RWPE2 (cell line): ENCODE results near the gene DAAM2.

Source experiments
- ATAC-seq: fragments of 200-7000 bp; cut with Tn5 transposase; 3 replicates; pipeline ENCODE4 v1.9.1; 2021; ENCODE audit warnings: low read depth
- DNase-seq: peaks from one replicate; pipeline ENCODE4 v3.0.0-alpha.2; 2020; ENCODE audit warnings: low spot score
- H3K27ac ChIP-seq: fragments of 450-650 bp; 2 replicates; pipeline ENCODE4 v1.5.1; 2017; ENCODE audit warnings: mild to moderate bottlenecking; ENCODE audit not compliant: poor library complexity, severe bottlenecking
- H3K27me3 ChIP-seq: fragments of 250-450 bp; sonication (Bioruptor Pico); 2 replicates; pipeline ENCODE4 v1.5.1; 2021; ENCODE audit warnings: mild to moderate bottlenecking, moderate library complexity; ENCODE audit not compliant: insufficient read depth, poor library complexity, severe bottlenecking
- H3K36me3 ChIP-seq: fragments of 250-450 bp; sonication (Bioruptor Pico); 2 replicates; pipeline ENCODE4 v1.5.1; 2020; ENCODE audit warnings: low read depth, mild to moderate bottlenecking, moderate library complexity
- H3K4me1 ChIP-seq: fragments of 250-450 bp; sonication (Bioruptor Pico); 2 replicates; pipeline ENCODE4 v1.5.1; 2021; ENCODE audit warnings: mild to moderate bottlenecking, moderate library complexity; ENCODE audit not compliant: insufficient read depth, poor library complexity, severe bottlenecking
- H3K4me3 ChIP-seq: fragments of 250-450 bp; sonication (Bioruptor Pico); 2 replicates; pipeline ENCODE4 v1.5.1; 2021; ENCODE audit warnings: mild to moderate bottlenecking, moderate library complexity; ENCODE audit not compliant: severe bottlenecking
- H3K9me3 ChIP-seq: fragments of 250-450 bp; sonication (Bioruptor Pico); 2 replicates; pipeline ENCODE4 v1.5.1; 2021; ENCODE audit warnings: mild to moderate bottlenecking, moderate library complexity; ENCODE audit not compliant: severe bottlenecking
- TF ChIP-seq, protein P1 (sequence below): fragments of 450-650 bp; IDR thresholded peaks from one replicate; pipeline ENCODE4 v1.5.1; 2017; ENCODE audit warnings: mild to moderate bottlenecking, moderate library complexity; ENCODE audit not compliant: poor library complexity, severe bottlenecking

DAAM2 gene

DNA sequence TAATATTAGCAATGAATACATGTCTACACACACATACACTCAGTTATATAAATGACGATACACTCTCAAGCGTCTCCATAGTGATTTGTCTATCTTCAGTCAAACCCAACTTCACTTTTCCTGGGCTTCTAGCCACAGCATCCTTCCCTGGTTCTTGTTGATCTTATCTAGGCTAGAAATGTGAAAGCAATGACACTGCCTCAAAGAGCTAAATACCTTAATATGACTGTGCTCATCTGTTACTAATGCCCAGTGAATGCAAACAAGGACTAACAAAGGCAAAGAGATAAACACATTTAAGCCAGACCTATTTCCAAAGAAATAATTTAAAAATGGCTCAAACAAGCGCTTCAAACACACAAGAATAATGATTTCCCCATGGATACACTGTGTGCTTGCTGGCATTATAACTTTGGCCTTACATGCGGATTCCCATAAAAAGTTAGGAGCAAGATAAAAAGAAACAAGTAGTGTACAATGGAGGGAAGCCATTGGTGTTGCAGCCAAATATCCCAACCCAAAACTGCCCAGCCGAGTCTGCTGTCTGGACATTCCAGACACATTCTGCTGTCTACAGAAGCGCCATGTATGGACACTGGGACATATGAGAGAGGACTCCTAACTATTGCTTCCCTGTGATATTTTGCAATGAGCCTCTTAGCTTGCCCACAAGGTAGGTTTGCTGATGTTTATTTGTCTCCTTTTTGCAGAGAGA lies 19.5 kb upstream of the DAAM2 start:
- no peak overlapping the region for H3K4me3 ChIP-seq
- H3K9me3 ChIP-seq, result no peaks in the 10 kb centered on the region
- ATAC-seq, result no peak
- TF ChIP-seq, protein P1, sequence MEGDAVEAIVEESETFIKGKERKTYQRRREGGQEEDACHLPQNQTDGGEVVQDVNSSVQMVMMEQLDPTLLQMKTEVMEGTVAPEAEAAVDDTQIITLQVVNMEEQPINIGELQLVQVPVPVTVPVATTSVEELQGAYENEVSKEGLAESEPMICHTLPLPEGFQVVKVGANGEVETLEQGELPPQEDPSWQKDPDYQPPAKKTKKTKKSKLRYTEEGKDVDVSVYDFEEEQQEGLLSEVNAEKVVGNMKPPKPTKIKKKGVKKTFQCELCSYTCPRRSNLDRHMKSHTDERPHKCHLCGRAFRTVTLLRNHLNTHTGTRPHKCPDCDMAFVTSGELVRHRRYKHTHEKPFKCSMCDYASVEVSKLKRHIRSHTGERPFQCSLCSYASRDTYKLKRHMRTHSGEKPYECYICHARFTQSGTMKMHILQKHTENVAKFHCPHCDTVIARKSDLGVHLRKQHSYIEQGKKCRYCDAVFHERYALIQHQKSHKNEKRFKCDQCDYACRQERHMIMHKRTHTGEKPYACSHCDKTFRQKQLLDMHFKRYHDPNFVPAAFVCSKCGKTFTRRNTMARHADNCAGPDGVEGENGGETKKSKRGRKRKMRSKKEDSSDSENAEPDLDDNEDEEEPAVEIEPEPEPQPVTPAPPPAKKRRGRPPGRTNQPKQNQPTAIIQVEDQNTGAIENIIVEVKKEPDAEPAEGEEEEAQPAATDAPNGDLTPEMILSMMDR, result no peak
- DNase-seq, result no peak
- H3K4me1 ChIP-seq, result no peaks in the 10 kb centered on the region
- no peaks in the 10 kb centered on the region for H3K27me3 ChIP-seq
- no peaks in the 10 kb centered on the region for H3K36me3 ChIP-seq
- no peak overlapping the region for H3K27ac ChIP-seq

DNA sequence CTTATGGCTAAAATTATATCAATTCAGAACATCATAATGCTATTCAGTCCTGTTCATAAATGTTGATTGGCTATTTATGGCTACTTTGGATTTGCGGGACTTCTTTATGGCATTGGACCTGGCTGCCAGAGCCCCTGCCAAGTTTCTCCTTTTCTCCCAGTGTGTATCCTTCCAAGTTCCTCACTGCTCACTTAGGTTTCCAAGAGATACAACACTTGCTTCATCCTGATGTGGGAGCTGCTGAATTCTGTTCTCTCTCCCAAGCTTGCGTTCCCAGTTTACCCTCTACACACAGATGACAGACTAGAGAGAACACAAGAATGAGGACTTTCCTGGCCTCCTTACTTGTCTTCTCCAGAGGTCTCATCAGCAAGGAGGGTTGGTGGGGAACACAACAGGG lies 18.4 kb upstream of the DAAM2 start:
- TF ChIP-seq, protein P1, result no peak
- H3K9me3 ChIP-seq, result no peaks in the 10 kb centered on the region
- no peak overlapping the region for H3K4me3 ChIP-seq
- H3K27me3 ChIP-seq, result no peaks in the 10 kb centered on the region
- no peak for ATAC-seq
- H3K27ac ChIP-seq, result no peak overlapping the region
- H3K4me1 ChIP-seq, result no peaks in the 10 kb centered on the region
- no peak for DNase-seq
- H3K36me3 ChIP-seq, result no peaks in the 10 kb centered on the region

DNA sequence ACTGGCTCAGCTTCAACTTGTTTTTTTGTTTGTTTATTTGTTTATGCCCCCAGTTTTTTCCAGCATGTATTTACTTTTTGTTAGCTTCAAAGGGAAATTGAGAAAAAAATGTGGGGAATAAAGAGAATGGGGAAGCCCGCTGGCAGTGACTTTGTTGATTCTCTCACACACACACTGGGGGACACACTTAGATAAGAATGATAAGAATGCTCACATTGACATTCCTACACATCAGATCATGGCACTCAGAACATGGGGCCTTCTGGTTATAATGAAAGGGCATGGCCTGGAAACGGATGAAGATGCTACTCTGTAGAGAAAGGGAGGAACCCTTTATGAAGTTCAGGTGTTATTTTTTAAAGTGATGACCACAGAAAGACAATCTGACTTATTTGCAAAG lies 15.6 kb upstream of the DAAM2 start:
- TF ChIP-seq, protein P1, result no peak
- no peak overlapping the region for H3K27ac ChIP-seq
- no peak overlapping the region for H3K4me3 ChIP-seq
- no peaks in the 10 kb centered on the region for H3K9me3 ChIP-seq
- no peaks in the 10 kb centered on the region for H3K27me3 ChIP-seq
- ATAC-seq (no peak), DNase-seq (no peak)
- H3K4me1 ChIP-seq, result no peaks in the 10 kb centered on the region
- H3K36me3 ChIP-seq, result no peaks in the 10 kb centered on the region

DNA sequence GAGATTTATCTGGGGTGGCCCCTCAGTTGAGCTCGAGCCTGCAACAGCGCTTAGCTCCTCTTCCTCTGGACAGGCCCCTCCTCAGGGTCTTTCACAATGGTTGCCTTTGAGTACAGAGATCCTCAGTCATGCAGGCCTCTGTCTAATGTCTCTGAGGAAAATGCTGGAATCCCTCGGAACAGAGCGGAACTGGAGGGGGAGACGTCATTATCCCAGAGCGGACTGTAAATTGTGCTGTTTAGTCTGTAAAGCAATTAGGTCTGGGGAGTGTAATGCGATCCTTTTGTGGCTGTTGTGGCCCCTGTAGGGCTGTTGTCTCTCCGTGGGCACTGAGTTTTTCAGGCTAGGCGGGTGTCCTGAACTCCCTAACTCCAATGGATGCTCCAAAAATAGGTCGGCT lies 15.0 kb upstream of the DAAM2 start:
- ATAC-seq (no peak), DNase-seq (no peak)
- H3K27ac ChIP-seq, result no peak overlapping the region
- no peaks in the 10 kb centered on the region for H3K27me3 ChIP-seq
- no peaks in the 10 kb centered on the region for H3K9me3 ChIP-seq
- TF ChIP-seq, protein P1, result no peak
- no peaks in the 10 kb centered on the region for H3K36me3 ChIP-seq
- no peak overlapping the region for H3K4me3 ChIP-seq
- H3K4me1 ChIP-seq, result no peaks in the 10 kb centered on the region

DNA sequence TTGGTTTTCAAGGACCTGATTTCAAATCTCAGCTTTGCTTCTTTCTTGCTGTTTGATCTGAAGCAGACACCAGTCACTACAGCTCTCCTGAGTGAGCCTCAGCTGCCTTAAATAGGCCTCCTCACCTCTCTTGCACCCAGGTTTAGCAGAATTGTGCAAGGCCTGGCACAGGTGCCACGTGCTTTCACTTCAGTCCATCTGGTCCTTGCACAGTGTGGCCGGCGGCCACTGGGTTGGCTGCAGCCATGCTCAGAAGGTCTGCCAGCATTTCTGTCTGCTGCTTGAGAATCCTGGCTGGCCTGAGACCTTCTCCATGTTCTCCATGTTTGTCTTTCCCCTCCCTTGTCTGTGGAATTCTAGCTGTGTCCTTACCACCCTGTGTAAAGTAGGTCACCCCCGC lies 14.5 kb upstream of the DAAM2 start:
- TF ChIP-seq, protein P1, result no peak
- no peaks in the 10 kb centered on the region for H3K4me1 ChIP-seq
- ATAC-seq (no peak), DNase-seq (no peak)
- H3K27me3 ChIP-seq, result no peaks in the 10 kb centered on the region
- H3K9me3 ChIP-seq, result no peaks in the 10 kb centered on the region
- H3K4me3 ChIP-seq, result no peak overlapping the region
- no peak overlapping the region for H3K27ac ChIP-seq
- no peaks in the 10 kb centered on the region for H3K36me3 ChIP-seq
